Endothelial cell of umbilical vein (primary cell): ENCODE results near the gene LRRK1. TPM values are rescaled to one million over a fixed set of nuclear protein-coding genes. Genes with fewer than 3 reads are reported as not detected.

Experiments
- BruUV-seq: library from RNA; stranded (reverse); fragments of 400-500 nt; replicated peaks from 2 replicates; lab custom pipeline; 2021; lab: Mats Ljungman, UMichigan
- CTCF ChIA-PET: fragments of 300-600, 350-600 bp; sonication (Branson Sonifier 250); formaldehyde crosslinking; loops from one replicate; lab custom pipeline; 2021; ENCODE audit warnings: antibody characterized with exemption, inconsistent platforms; lab: Charles Lee
- POLR2A ChIA-PET: fragments of 300-600, 350-600 bp; sonication (Branson Sonifier 250); formaldehyde crosslinking; loops from one replicate; lab custom pipeline; 2021; ENCODE audit warnings: antibody characterized with exemption, inconsistent platforms; lab: Charles Lee
- DNase-seq: peaks from one replicate; pipeline ENCODE4 v3.0.0-alpha.2; 2011; ENCODE audit warnings: low read depth, low spot score
- FAIRE-seq: peaks from 2 replicates; lab custom pipeline; 2011; peaks lifted over from hg19 to GRCh38; lab: Jason Lieb, UNC
- H2AFZ ChIP-seq: 2 replicates; pipeline ENCODE4 v1.6.0; 2012; ENCODE audit warnings: low read depth, low read length, control low read depth, inconsistent platforms
- H3K27ac ChIP-seq: 2 replicates; pipeline ENCODE4 v1.5.1; 2011; ENCODE audit warnings: low read depth, mild to moderate bottlenecking, control low read depth, low read length, moderate library complexity; ENCODE audit not compliant: insufficient read depth
- H3K27me3 ChIP-seq, 2 experiments: 2 replicates each; pipeline versions ENCODE4 v1.6.0 to v1.6.1; 2011; ENCODE audit warnings: low read length in 2 of 2, mixed read lengths in 1 of 2; ENCODE audit not compliant: control insufficient read depth in 2 of 2, insufficient read depth in 2 of 2
- H3K36me3 ChIP-seq, 2 experiments: 2 replicates in 1 of 2; 3 replicates in 1 of 2; pipeline ENCODE4 v1.5.1; 2011; ENCODE audit warnings: low read length in 2 of 2, mild to moderate bottlenecking in 1 of 2, moderate library complexity in 1 of 2; ENCODE audit not compliant: control insufficient read depth in 2 of 2, insufficient read depth in 2 of 2; ENCODE audit errors: extremely low read depth in 1 of 2
- H3K4me1 ChIP-seq: 3 replicates; pipeline ENCODE4 v1.5.1; 2011; ENCODE audit warnings: mild to moderate bottlenecking, low read length; ENCODE audit not compliant: control insufficient read depth, insufficient read depth; ENCODE audit errors: extremely low read depth
- H3K4me2 ChIP-seq: 2 replicates; pipeline ENCODE4 v1.6.1; 2011; ENCODE audit warnings: low read length, control low read depth, mixed read lengths; ENCODE audit not compliant: insufficient read depth
- H3K4me3 ChIP-seq, 3 experiments: fragments of 200-600 bp in 1 of 3; sonication (generic), shearing (Covaris generic) in 1 of 3; replicated peaks in 1 of 3; 2 replicates each; pipeline ENCODE4 v1.5.1; 2011 to 2016; ENCODE audit warnings: control low read depth in 3 of 3, low read length in 3 of 3, mild to moderate bottlenecking in 2 of 3, inconsistent platforms in 1 of 3, low read depth in 1 of 3, moderate library complexity in 1 of 3; ENCODE audit not compliant: insufficient read depth in 1 of 3
- H3K79me2 ChIP-seq: 2 replicates; pipeline ENCODE4 v1.6.0; 2012; ENCODE audit warnings: low read length, inconsistent platforms; ENCODE audit not compliant: control insufficient read depth, insufficient read depth
- H3K9ac ChIP-seq: replicated peaks from 2 replicates; pipeline ENCODE3; 2011; ENCODE audit warnings: low read length, control low read depth; ENCODE audit not compliant: insufficient read depth; ENCODE audit errors: extremely low read depth
- H3K9me1 ChIP-seq: replicated peaks from 3 replicates; pipeline ENCODE4 v1.6.0; 2011; ENCODE audit warnings: mild to moderate bottlenecking, low read length; ENCODE audit not compliant: control insufficient read depth, insufficient read depth; ENCODE audit errors: extremely low read depth
- H3K9me3 ChIP-seq: replicated peaks from 2 replicates; pipeline ENCODE4 v1.5.1; 2012; ENCODE audit warnings: low read length, inconsistent platforms; ENCODE audit not compliant: control insufficient read depth, insufficient read depth
- H4K20me1 ChIP-seq: replicated peaks from 2 replicates; pipeline ENCODE3; 2011; ENCODE audit warnings: mild to moderate bottlenecking, low read length; ENCODE audit not compliant: control insufficient read depth, insufficient read depth; ENCODE audit errors: extremely low read depth
- EZH2 ChIP-seq: IDR thresholded peaks from 2 replicates; pipeline ENCODE4 v1.6.1; 2012; ENCODE audit warnings: borderline replicate concordance, low read depth, mild to moderate bottlenecking, moderate library complexity, low read length, inconsistent platforms; ENCODE audit not compliant: severe bottlenecking
- FOS ChIP-seq: IDR thresholded peaks from 2 replicates; pipeline ENCODE4 v1.6.1; 2011; ENCODE audit warnings: mild to moderate bottlenecking, low read length, moderate library complexity, borderline replicate concordance; ENCODE audit not compliant: insufficient read depth
- GATA2 ChIP-seq: IDR thresholded peaks from 2 replicates; pipeline ENCODE4 v1.7.0; 2011; ENCODE audit warnings: low read depth, mild to moderate bottlenecking, moderate library complexity, mixed read lengths, low read length; ENCODE audit not compliant: insufficient read length, insufficient read depth
- JUN ChIP-seq: IDR thresholded peaks from 2 replicates; pipeline ENCODE4 v1.6.1; 2011; ENCODE audit warnings: borderline replicate concordance, low read depth; ENCODE audit not compliant: insufficient read length, insufficient read depth
- MYC ChIP-seq: IDR thresholded peaks from one replicate; pipeline ENCODE4 v1.6.1; 2011; ENCODE audit warnings: mild to moderate bottlenecking, low read depth, low read length
- POLR2A ChIP-seq: IDR thresholded peaks from 2 replicates; pipeline ENCODE4 v1.6.1; 2012; ENCODE audit warnings: low read depth, mild to moderate bottlenecking, control low read depth, low read length
- POLR2AphosphoS5 ChIP-seq: IDR thresholded peaks from 2 replicates; pipeline ENCODE4 v1.6.1; 2012; ENCODE audit warnings: low read depth, mild to moderate bottlenecking, control low read depth, low read length, moderate library complexity; ENCODE audit not compliant: insufficient read depth
- dilution Hi-C: fragments of 300-500 bp; cut with MboI; formaldehyde crosslinking; loops from one replicate; pipeline ENCODE4 v1.15.0; 2019; ENCODE audit warnings: low sequenced_read_pairs; ENCODE audit not compliant: extremely low pct_ligation_motif_present
- intact Hi-C: fragments of 100-400 bp; cut with micrococcal nuclease; formaldehyde crosslinking; loops from one replicate; pipeline ENCODE4 v1.10.0; 2022
- polyA plus RNA-seq, 4 experiments: library from polyadenylated mRNA; depleted of rRNA in 3 of 4; stranded (reverse) in 3 of 4; unstranded in 1 of 4; fragments of >200 nt; gene quantifications; 2 replicates each; pipeline versions ENCODE4 v1.2.1 to v1.2.3, GENCODE V29; 2011 to 2012; ENCODE audit warnings: missing spikeins in 1 of 4
- total RNA-seq: library from RNA; stranded (reverse); gene quantifications from 2 replicates; pipeline ENCODE4 v1.2.3, GENCODE V29; 2021
- TF ChIP-seq, protein P1 (sequence below): IDR thresholded peaks from 2 replicates; pipeline ENCODE4 v1.6.1; 2011; ENCODE audit not compliant: insufficient read depth, insufficient read length
- TF ChIP-seq, protein P2 (sequence below), 2 donors: IDR thresholded peaks; 1 replicate in 1 of 2; 2 replicates in 1 of 2; pipeline ENCODE4 v1.5.1; 2011; ENCODE audit warnings: low read length in 2 of 2, mild to moderate bottlenecking in 2 of 2, moderate library complexity in 2 of 2, control low read depth in 1 of 2, inconsistent platforms in 1 of 2, low read depth in 1 of 2; ENCODE audit not compliant: insufficient read depth in 1 of 2; ENCODE audit errors: extremely low read depth in 1 of 2

Gene LRRK1
- total and polyA plus RNA-seq, 2 donors (not counting 3 experiments of a cell fraction or from before 2014, with no cell fraction given): 11.0 to 22.1 TPM

GRCh38 chr15:101113114-101114005, 194.2 kb downstream of the LRRK1 start:
- intact Hi-C loops (no loop called here), dilution Hi-C loops (no loop called here)
- no peaks in the 10 kb centered on the region for H3K9me3 ChIP-seq
- ChIA-PET POLR2A (interaction anchor here (0.5 kb wide), 1 partner anchor 10 kb away, joined by 3 read pairs; no protein-coding TSS in a partner anchor), CTCF (interaction anchor here (1.6 kb wide), 1 partner anchor 13 kb away, joined by 5 read pairs; no protein-coding TSS in a partner anchor)
- H3K27me3 ChIP-seq: no peaks in the 10 kb centered on the region
- H3K4me2 ChIP-seq: no peak overlapping the region
- H3K4me1 ChIP-seq: no peaks in the 10 kb centered on the region
- FAIRE-seq (no peak), DNase-seq (no peak)
- H3K4me3 ChIP-seq: no peak overlapping the region
- no peak overlapping the region for H3K9ac ChIP-seq
- no peak overlapping the region for H2AFZ ChIP-seq
- BruUV-seq: no TSS peak
- H4K20me1 ChIP-seq: no peaks in the 10 kb centered on the region
- no peaks in the 10 kb centered on the region for H3K9me1 ChIP-seq
- no peaks in the 10 kb centered on the region for H3K79me2 ChIP-seq
- no peak overlapping the region for H3K27ac ChIP-seq
- H3K36me3 ChIP-seq: no peaks in the 10 kb centered on the region
- TF ChIP-seq POLR2A (no peak), FOS (no peak), JUN (no peak), MYC (no peak), EZH2 (no peak), POLR2AphosphoS5 (no peak), GATA2 (no peak)
- TF ChIP-seq, protein P1, sequence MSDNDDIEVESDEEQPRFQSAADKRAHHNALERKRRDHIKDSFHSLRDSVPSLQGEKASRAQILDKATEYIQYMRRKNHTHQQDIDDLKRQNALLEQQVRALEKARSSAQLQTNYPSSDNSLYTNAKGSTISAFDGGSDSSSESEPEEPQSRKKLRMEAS: no peak
- TF ChIP-seq, protein P2, sequence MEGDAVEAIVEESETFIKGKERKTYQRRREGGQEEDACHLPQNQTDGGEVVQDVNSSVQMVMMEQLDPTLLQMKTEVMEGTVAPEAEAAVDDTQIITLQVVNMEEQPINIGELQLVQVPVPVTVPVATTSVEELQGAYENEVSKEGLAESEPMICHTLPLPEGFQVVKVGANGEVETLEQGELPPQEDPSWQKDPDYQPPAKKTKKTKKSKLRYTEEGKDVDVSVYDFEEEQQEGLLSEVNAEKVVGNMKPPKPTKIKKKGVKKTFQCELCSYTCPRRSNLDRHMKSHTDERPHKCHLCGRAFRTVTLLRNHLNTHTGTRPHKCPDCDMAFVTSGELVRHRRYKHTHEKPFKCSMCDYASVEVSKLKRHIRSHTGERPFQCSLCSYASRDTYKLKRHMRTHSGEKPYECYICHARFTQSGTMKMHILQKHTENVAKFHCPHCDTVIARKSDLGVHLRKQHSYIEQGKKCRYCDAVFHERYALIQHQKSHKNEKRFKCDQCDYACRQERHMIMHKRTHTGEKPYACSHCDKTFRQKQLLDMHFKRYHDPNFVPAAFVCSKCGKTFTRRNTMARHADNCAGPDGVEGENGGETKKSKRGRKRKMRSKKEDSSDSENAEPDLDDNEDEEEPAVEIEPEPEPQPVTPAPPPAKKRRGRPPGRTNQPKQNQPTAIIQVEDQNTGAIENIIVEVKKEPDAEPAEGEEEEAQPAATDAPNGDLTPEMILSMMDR (IDR thresholded peaks at IDR 0.05; ENCODE audit: extremely low read depth in 1 of 2, insufficient read depth in 1 of 2, low read depth in 1 of 2, low read length in 2 of 2): no peak
